Endodermal cell (in vitro differentiated cells): ENCODE measurements around the gene C15orf61. TPM values are rescaled to one million over a fixed set of nuclear protein-coding genes. Genes with fewer than 3 reads are reported as not detected.

Source experiments
- DNase-seq: peaks from one replicate; pipeline ENCODE4 v3.0.0-alpha.2; 2017
- H3K27ac ChIP-seq: 2 replicates; pipeline ENCODE4 v1.5.1; 2013; ENCODE audit warnings: mild to moderate bottlenecking, low read depth, low read length, moderate library complexity
- H3K27me3 ChIP-seq: 2 replicates; pipeline ENCODE4 v1.6.1; 2013; ENCODE audit warnings: mild to moderate bottlenecking, low read length, moderate library complexity; ENCODE audit not compliant: insufficient read depth, control insufficient read depth, poor library complexity, severe bottlenecking
- H3K36me3 ChIP-seq: 2 replicates; pipeline ENCODE4 v1.7.0; 2013; ENCODE audit warnings: mild to moderate bottlenecking, low read length, moderate library complexity; ENCODE audit not compliant: control insufficient read depth, insufficient read depth
- H3K4me1 ChIP-seq: one replicate; pipeline ENCODE4 v1.7.0; 2013; ENCODE audit warnings: low read length; ENCODE audit not compliant: control insufficient read depth, insufficient read depth
- H3K4me3 ChIP-seq: 2 replicates; pipeline ENCODE4 v1.5.1; 2013; ENCODE audit warnings: mild to moderate bottlenecking, low read length, moderate library complexity
- H3K9ac ChIP-seq: 2 replicates; pipeline ENCODE4 v1.6.1; 2013; ENCODE audit warnings: mild to moderate bottlenecking, low read length, moderate library complexity; ENCODE audit not compliant: poor library complexity, severe bottlenecking; ENCODE audit errors: extremely low read depth
- H3K9me3 ChIP-seq: 2 replicates; pipeline ENCODE4 v1.6.1; 2013; ENCODE audit warnings: mild to moderate bottlenecking, low read length, moderate library complexity; ENCODE audit not compliant: control insufficient read depth
- H3K27ac Mint-ChIP-seq: 2 replicates; pipeline ENCODE4 v1.8.0; 2020; ENCODE audit warnings: mixed read lengths
- H3K27me3 Mint-ChIP-seq: 2 replicates; pipeline ENCODE4 v1.8.0; 2021; ENCODE audit warnings: mild to moderate bottlenecking, mixed read lengths; ENCODE audit not compliant: insufficient read depth
- H3K36me3 Mint-ChIP-seq: 2 replicates; pipeline ENCODE4 v1.8.0; 2020; ENCODE audit warnings: low read depth, mixed read lengths
- H3K4me1 Mint-ChIP-seq: 2 replicates; pipeline ENCODE4 v1.8.0; 2020; ENCODE audit warnings: mixed read lengths
- H3K4me3 Mint-ChIP-seq: 2 replicates; pipeline ENCODE4 v1.8.0; 2020; ENCODE audit warnings: mild to moderate bottlenecking, moderate library complexity, mixed read lengths
- H3K9me3 Mint-ChIP-seq: 2 replicates; pipeline ENCODE4 v1.8.0; 2020; ENCODE audit warnings: mild to moderate bottlenecking, mixed read lengths
- CTCF ChIP-seq: fragments of 200-600 bp; sonication (generic); conservative IDR thresholded peaks from 2 replicates; pipeline ENCODE4 v1.5.0; 2021; ENCODE audit warnings: antibody characterized with exemption, mild to moderate bottlenecking
- WGBS, 2 experiments: methylation state at CpG; one replicate each; pipeline versions ENCODE4 v1.1.5 to v1.1.7; 2013; ENCODE audit warnings: missing lambda C conversion rate in 2 of 2, mixed read lengths in 1 of 2; ENCODE audit not compliant: insufficient coverage in 1 of 2, insufficient read length in 1 of 2; 5-methylcytosine and 5-hydroxymethylcytosine counted together
- total RNA-seq, 2 donors: library from RNA; stranded (reverse); fragmentation: NEBNext Ultra II Directional in 1 of 2; extraction: Animal tissue kit (Norgen Biotek cat#: 25700) in 1 of 2; gene quantifications; 2 replicates in 1 of 2; 3 replicates in 1 of 2; pipeline ENCODE4 v1.2.1, GENCODE V29; 2021

C15orf61 gene
- total RNA-seq, 2 donors from 2014 or later: 3.0 to 3.2 TPM

GRCh38 chr15:67512933-67513714 is 7.8 kb upstream of the C15orf61 start:
- Mint-ChIP-seq H3K27ac (no peak overlapping the region), H3K4me1 (peaks cover 3% of the 10 kb centered on the region), H3K36me3 (peaks cover 18% of the 10 kb centered on the region), H3K27me3 (peaks cover 1% of the 10 kb centered on the region), H3K4me3 (no peak overlapping the region), H3K9me3 (no peaks in the 10 kb centered on the region)
- Histone ChIP-seq H3K9me3 (no peaks in the 10 kb centered on the region), H3K27me3 (no peaks in the 10 kb centered on the region), H3K4me1 (no peaks in the 10 kb centered on the region), H3K9ac (no peak overlapping the region), H3K36me3 (no peaks in the 10 kb centered on the region), H3K27ac (no peak overlapping the region), H3K4me3 (no peak overlapping the region)
- no peak for TF ChIP-seq CTCF
- no peak for DNase-seq
- 87 to 90% methylated on average over 9 of the region's 9 CpGs for WGBS, 2 experiments

GRCh38 chr15:67515090-67515489 is 5.8 kb upstream of the C15orf61 start:
- peaks cover 3% of the 10 kb centered on the region for H3K9me3 Mint-ChIP-seq
- peaks cover 22% of the 10 kb centered on the region for H3K36me3 Mint-ChIP-seq
- no peak overlapping the region for H3K4me3 Mint-ChIP-seq
- no peaks in the 10 kb centered on the region for H3K27me3 Mint-ChIP-seq
- no peak overlapping the region for H3K4me3 ChIP-seq
- H3K36me3 ChIP-seq: no peaks in the 10 kb centered on the region
- H3K9ac ChIP-seq: no peak overlapping the region
- DNase-seq: no peak
- 93 to 100% methylated on average over 2 to 3 of the region's 3 CpGs for WGBS, 2 experiments
- no peak for TF ChIP-seq CTCF
- no peaks in the 10 kb centered on the region for H3K27me3 ChIP-seq
- H3K27ac ChIP-seq: no peak overlapping the region
- no peaks in the 10 kb centered on the region for H3K9me3 ChIP-seq
- peaks cover 3% of the 10 kb centered on the region for H3K4me1 Mint-ChIP-seq
- no peaks in the 10 kb centered on the region for H3K4me1 ChIP-seq
- H3K27ac Mint-ChIP-seq: no peak overlapping the region

GRCh38 chr15:67515557-67515956 is 5.4 kb upstream of the C15orf61 start:
- no peak for TF ChIP-seq CTCF
- no peak for DNase-seq
- no peaks in the 10 kb centered on the region for H3K27me3 ChIP-seq
- no peak overlapping the region for H3K9ac ChIP-seq
- H3K27ac Mint-ChIP-seq: no peak overlapping the region
- no peak overlapping the region for H3K4me3 ChIP-seq
- H3K36me3 ChIP-seq: no peaks in the 10 kb centered on the region
- no peaks in the 10 kb centered on the region for H3K9me3 ChIP-seq
- H3K36me3 Mint-ChIP-seq: peaks cover 22% of the 10 kb centered on the region
- H3K27ac ChIP-seq: no peak overlapping the region
- H3K9me3 Mint-ChIP-seq: peaks cover 3% of the 10 kb centered on the region
- WGBS, 2 experiments: no CpG with 5 or more reads among the region's 2 CpGs
- no peak overlapping the region for H3K4me3 Mint-ChIP-seq
- H3K4me1 ChIP-seq: no peaks in the 10 kb centered on the region
- no peaks in the 10 kb centered on the region for H3K27me3 Mint-ChIP-seq
- peaks cover 3% of the 10 kb centered on the region for H3K4me1 Mint-ChIP-seq
